ENCODE data around the gene AURKA.

GRCh38 chr20:56411759-56412472 is 19.9 kb upstream of the AURKA start, which contains the start of gene CASS4:
- TF ChIP-seq CTCF (IDR thresholded peaks at IDR 0.05) (peak in 1 of 6 experiments; percentile 19), POLR2A (IDR thresholded peaks at IDR 0.05) (peak in 1 of 2 donors; percentile 13)
